ENCODE measurements around the gene METRN. TPM values are rescaled to one million over a fixed set of nuclear protein-coding genes. Genes with fewer than 3 reads are reported as not detected.
"Not testable (repeated sequence)": the region's sequence is repeated elsewhere in the genome, so short reads cannot be mapped to it uniquely, and the experiment has no call there.

The METRN gene
- total and polyA plus RNA-seq, 12 donors: 1.3 to 189 (median 75.6) TPM

DNA sequence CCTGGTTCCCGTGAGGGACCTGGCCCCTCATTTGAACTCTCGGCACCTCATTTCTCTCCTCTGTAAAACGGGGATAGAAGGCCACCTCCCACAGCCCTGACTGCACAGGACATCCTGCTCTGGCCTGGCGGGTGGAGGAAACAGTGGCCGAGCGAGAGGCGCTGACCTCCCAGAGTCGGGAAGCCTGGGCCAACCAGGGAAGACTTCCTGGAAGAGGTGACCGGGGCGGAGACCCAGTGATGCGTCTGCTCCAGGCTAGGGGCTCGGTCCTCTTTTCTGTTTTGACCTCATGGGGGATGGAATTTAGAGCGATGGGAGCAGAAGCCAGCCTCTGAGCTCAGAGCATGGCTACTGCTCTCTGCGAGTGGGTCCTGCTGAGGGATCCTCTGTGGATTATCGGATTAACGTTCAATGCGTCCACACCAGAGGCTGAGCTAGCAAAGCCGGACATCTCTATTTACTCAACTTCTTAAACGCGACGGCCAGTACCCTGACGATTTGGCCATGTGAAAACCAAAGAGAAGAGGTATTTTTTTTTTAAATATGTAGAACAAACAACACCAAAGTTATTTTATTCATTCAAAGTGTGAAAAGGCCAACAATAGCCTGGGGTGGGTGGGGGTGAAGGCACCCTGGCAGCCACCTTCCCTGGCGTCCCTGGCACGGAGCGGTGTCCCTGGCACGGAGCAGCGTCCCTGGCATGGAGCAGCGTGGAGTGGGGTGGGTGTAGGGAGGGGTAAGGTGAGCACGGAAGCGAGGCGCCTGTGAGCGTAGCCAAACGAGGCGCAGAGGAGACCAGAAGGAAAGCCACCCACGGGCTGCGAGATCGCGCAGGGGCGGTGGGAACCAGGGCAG is 36.5 kb downstream of the METRN start:
- H3K4me1 ChIP-seq (replicated peaks in 1 of 2): no peaks in the 10 kb centered on the region
- DNase-seq: no peak
- intact Hi-C loops (cut with DNase I): no loop called here
- TF ChIP-seq CTCF (IDR thresholded peaks at IDR 0.05): no peak
- TF ChIP-seq POLR2A (IDR thresholded peaks at IDR 0.05): no peak
- WGBS, 4 donors: 46 to 60% (median 57%) methylated on average over 37 to 39 of the region's 39 CpGs
- no peak overlapping the region for H3K27ac ChIP-seq
- no peak overlapping the region for H3K4me3 ChIP-seq
- H3K36me3 ChIP-seq (replicated peaks in 1 of 2): no peaks in the 10 kb centered on the region
- no peaks in the 10 kb centered on the region for H3K9me3 ChIP-seq (replicated peaks in 1 of 3)
- H3K27me3 ChIP-seq: no peaks in the 10 kb centered on the region

DNA sequence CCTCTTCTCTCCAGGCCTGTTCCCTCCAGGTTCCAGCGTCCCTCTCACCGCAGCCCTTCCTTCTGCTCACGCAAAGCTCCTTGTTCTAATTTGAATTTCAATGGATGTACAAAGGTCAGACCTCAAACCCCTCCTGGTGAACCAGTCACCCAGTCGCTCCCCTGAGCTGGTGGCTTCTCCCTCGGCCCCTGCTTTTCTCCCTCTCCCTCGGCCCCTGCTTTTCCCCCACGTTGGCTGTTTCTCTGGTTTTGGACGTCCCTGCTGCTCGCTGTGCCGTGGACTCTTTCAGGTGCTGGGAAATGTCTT is 37.0 kb downstream of the METRN start:
- H3K36me3 ChIP-seq (replicated peaks in 1 of 2): no peaks in the 10 kb centered on the region
- intact Hi-C loops (cut with DNase I): no loop called here
- WGBS, 4 donors: 32 to 43% (median 38%) methylated on average over 10 of the region's 10 CpGs
- TF ChIP-seq POLR2A (IDR thresholded peaks at IDR 0.05): no peak
- no peak for TF ChIP-seq CTCF (IDR thresholded peaks at IDR 0.05)
- DNase-seq: no peak
- H3K27ac ChIP-seq: no peak overlapping the region
- H3K4me3 ChIP-seq: no peak overlapping the region
- no peaks in the 10 kb centered on the region for H3K4me1 ChIP-seq (replicated peaks in 1 of 2)
- H3K27me3 ChIP-seq: no peaks in the 10 kb centered on the region
- no peaks in the 10 kb centered on the region for H3K9me3 ChIP-seq (replicated peaks in 1 of 3)

DNA sequence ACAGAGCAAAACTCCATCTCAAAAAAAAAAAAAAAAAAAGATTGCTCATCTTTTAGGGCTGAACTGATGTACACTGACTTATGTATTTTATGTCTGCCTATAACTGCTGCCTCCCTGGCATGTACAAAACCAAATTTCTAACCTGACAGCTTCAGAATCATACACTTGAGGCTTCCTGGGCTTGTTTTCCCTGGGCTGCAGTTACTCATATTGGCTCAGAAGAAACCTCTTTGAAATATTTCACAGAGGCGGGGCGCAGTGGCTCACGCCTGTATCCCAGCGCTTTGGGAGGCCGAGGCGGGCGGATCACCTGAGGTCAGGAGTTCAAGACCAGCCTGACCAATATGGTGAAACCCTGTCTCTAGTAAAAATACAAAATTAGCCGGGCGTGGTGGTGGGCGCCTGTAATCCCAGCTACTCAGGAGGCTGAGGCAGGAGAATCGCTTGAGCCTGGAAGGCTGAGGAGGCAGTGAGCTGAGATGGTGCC is 39.2 kb downstream of the METRN start:
- H3K36me3 ChIP-seq (replicated peaks in 1 of 2); H3K4me3 ChIP-seq; H3K4me1 ChIP-seq (replicated peaks in 1 of 2); H3K27me3 ChIP-seq; H3K9me3 ChIP-seq (replicated peaks in 1 of 3); H3K27ac ChIP-seq; DNase-seq; intact Hi-C loops (cut with DNase I): not testable (repeated sequence)
- 73 to 91% (median 79%) methylated on average over 11 of the region's 11 CpGs for WGBS, 4 donors

DNA sequence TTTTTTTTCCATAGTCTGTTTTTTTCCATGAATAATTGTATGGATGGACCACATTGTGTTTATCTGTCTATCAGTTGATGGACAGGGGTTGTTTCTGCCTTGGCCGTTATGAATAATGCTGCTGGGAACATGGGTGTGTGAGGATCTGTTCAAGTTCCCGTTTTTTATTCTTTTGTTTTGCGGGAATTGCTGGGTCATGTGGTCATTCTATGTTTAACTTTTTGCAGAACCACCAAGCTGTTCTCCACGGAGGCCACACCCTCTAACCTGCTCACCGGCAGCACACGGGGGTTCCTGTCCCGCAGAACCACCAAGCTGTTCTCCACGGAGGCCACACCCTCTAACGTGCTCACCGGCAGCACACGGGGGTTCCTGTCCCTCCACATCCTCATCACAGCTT is 39.7 kb downstream of the METRN start:
- TF ChIP-seq POLR2A (IDR thresholded peaks at IDR 0.05) (no peak), CTCF (IDR thresholded peaks at IDR 0.05) (no peak)
- WGBS, 4 donors: 51 to 58% (median 54%) methylated on average over 11 of the region's 11 CpGs
- no peaks in the 10 kb centered on the region for H3K9me3 ChIP-seq (replicated peaks in 1 of 3)

DNA sequence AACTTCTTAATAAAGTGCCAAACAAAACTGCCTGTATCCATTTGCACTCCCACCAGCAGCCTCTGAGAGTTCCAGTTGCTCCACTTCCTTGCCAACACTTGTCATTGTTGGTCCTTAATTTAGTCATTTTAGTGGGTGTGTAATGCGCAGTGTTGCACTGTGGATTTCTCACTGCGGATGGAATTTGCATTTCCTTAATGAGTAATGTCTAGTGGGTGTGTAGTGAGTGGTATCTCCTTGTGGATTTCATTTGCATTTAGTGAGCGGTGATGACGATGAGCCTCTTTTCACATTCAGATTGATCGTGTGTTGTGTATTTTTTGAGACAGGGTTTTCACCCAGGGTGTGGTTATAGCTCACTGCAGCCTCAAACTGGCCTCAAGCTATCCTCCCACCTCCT is 41.5 kb downstream of the METRN start:
- Histone ChIP-seq H3K27ac (no peak overlapping the region), H3K4me3 (no peak overlapping the region), H3K4me1 (replicated peaks in 1 of 2) (no peaks in the 10 kb centered on the region), H3K9me3 (replicated peaks in 1 of 3) (no peaks in the 10 kb centered on the region), H3K36me3 (replicated peaks in 1 of 2) (no peaks in the 10 kb centered on the region), H3K27me3 (no peaks in the 10 kb centered on the region)
- DNase-seq: no peak
- 87 to 90% (median 89%) methylated on average over 5 of the region's 5 CpGs for WGBS, 4 donors
- intact Hi-C loops (cut with DNase I): no loop called here
- TF ChIP-seq POLR2A (IDR thresholded peaks at IDR 0.05): no peak
- no peak for TF ChIP-seq CTCF (IDR thresholded peaks at IDR 0.05)

More for the DNA sequence above, 39.7 kb downstream of the METRN start:
- no peak for DNase-seq
- Histone ChIP-seq H3K36me3 (replicated peaks in 1 of 2) (no peaks in the 10 kb centered on the region), H3K27ac (no peak overlapping the region), H3K4me1 (replicated peaks in 1 of 2) (no peaks in the 10 kb centered on the region), H3K27me3 (no peaks in the 10 kb centered on the region), H3K4me3 (no peak overlapping the region)
- intact Hi-C loops (cut with DNase I): no loop called here

Measured in adrenal gland (tissue), 12 donors.